ENCODE measurements around the gene FMNL3. TPM values are rescaled to one million over a fixed set of nuclear protein-coding genes. Genes with fewer than 3 reads are reported as not detected.

FMNL3 gene
- total RNA-seq, 1 experiment from 2014 or later, result 0.58 TPM

- POLR2A ChIA-PET, result no interaction called here
- no peaks in the 10 kb centered on the region for H3K4me1 Mint-ChIP-seq (ENCODE audit: insufficient read depth, unreplicated experiment)
- H3K4me3 Mint-ChIP-seq (ENCODE audit: unreplicated experiment), result no peak overlapping the region
- no TSS peak for BruUV-seq (replicated peaks)
- CTCF ChIA-PET, result interaction anchor here (1.3 to 3.2 kb wide), 3 partner anchors 11 to 49 kb away, joined by 4 to 22 read pairs (median 5); no protein-coding TSS in a partner anchor
- H3K27ac Mint-ChIP-seq (ENCODE audit: low read depth, unreplicated experiment), result no peak overlapping the region
- no peaks in the 10 kb centered on the region for H3K9me3 Mint-ChIP-seq (ENCODE audit: unreplicated experiment)
- TF ChIP-seq CTCF (IDR thresholded peaks at IDR 0.05; ENCODE audit: unreplicated experiment), result no peak
- no peak for DNase-seq (ENCODE audit: unreplicated experiment)
- peaks cover 13% of the 10 kb centered on the region for H3K27me3 Mint-ChIP-seq (ENCODE audit: insufficient read depth, unreplicated experiment)
- no peaks in the 10 kb centered on the region for H3K36me3 Mint-ChIP-seq (ENCODE audit: insufficient read depth, unreplicated experiment)
- intact Hi-C loops (cut with micrococcal nuclease), result no loop called here
Observed at GRCh38 chr12:49655595-49656236, 51.5 kb downstream of the FMNL3 start.

DNA sequence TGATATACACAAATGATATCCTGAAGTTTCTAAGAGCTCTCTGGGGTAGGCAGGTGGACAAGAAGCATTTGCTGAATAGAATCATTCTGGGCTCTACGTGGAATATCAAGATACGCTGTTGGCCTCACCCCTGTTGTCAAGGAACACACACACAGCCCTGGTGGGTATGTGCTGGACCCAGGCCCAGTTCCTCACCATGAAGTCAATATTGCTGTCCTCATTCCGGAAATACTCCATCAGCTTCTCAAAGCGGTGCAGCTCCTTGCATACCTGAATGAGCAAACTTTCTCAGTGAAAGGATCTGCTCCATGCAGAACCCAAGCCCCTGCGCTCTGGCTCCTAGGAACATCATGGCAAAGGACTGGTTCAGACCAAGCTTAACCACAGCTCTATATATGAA lies 52.5 kb downstream of the FMNL3 start:
- ChIA-PET POLR2A (interaction anchor here (1.3 kb wide), 1 partner anchor 174 kb away, joined by 3 read pairs; the partner anchor contains the start of gene NCKAP5L), CTCF (interaction anchor here (1.2 to 3.2 kb wide), 2 partner anchors 10 to 18 kb away, joined by 5 to 22 read pairs; no protein-coding TSS in a partner anchor)
- BruUV-seq (replicated peaks), result no TSS peak
- no peaks in the 10 kb centered on the region for H3K4me1 Mint-ChIP-seq (ENCODE audit: insufficient read depth, unreplicated experiment)
- H3K9me3 Mint-ChIP-seq (ENCODE audit: unreplicated experiment), result no peaks in the 10 kb centered on the region
- H3K27me3 Mint-ChIP-seq (ENCODE audit: insufficient read depth, unreplicated experiment), result peaks cover 13% of the 10 kb centered on the region
- no peak for TF ChIP-seq CTCF (IDR thresholded peaks at IDR 0.05; ENCODE audit: unreplicated experiment)
- H3K36me3 Mint-ChIP-seq (ENCODE audit: insufficient read depth, unreplicated experiment), result no peaks in the 10 kb centered on the region
- H3K4me3 Mint-ChIP-seq (ENCODE audit: unreplicated experiment), result no peak overlapping the region
- no peak overlapping the region for H3K27ac Mint-ChIP-seq (ENCODE audit: low read depth, unreplicated experiment)
- no peak for DNase-seq (ENCODE audit: unreplicated experiment)
- intact Hi-C loops (cut with micrococcal nuclease), result no loop called here

- H3K27ac Mint-ChIP-seq (ENCODE audit: low read depth, unreplicated experiment), result no peak overlapping the region
- ChIA-PET POLR2A (interaction anchor here (1.2 kb wide), 1 partner anchor 8 kb away, joined by 3 read pairs; no protein-coding TSS in a partner anchor), CTCF (interaction anchor here (0.6 kb wide), 1 partner anchor 14 kb away, joined by 4 read pairs; no protein-coding TSS in a partner anchor)
- H3K4me1 Mint-ChIP-seq (ENCODE audit: insufficient read depth, unreplicated experiment), result no peaks in the 10 kb centered on the region
- no peaks in the 10 kb centered on the region for H3K9me3 Mint-ChIP-seq (ENCODE audit: unreplicated experiment)
- no TSS peak for BruUV-seq (replicated peaks)
- peaks cover 8% of the 10 kb centered on the region for H3K27me3 Mint-ChIP-seq (ENCODE audit: insufficient read depth, unreplicated experiment)
- peaks cover 6% of the 10 kb centered on the region for H3K36me3 Mint-ChIP-seq (ENCODE audit: insufficient read depth, unreplicated experiment)
- intact Hi-C loops (cut with micrococcal nuclease), result no loop called here
- no peak overlapping the region for H3K4me3 Mint-ChIP-seq (ENCODE audit: unreplicated experiment)
- no peak for TF ChIP-seq CTCF (IDR thresholded peaks at IDR 0.05; ENCODE audit: unreplicated experiment)
- DNase-seq (ENCODE audit: unreplicated experiment), result no peak
Observed at GRCh38 chr12:49652921-49653520, 54.2 kb downstream of the FMNL3 start.

DNA sequence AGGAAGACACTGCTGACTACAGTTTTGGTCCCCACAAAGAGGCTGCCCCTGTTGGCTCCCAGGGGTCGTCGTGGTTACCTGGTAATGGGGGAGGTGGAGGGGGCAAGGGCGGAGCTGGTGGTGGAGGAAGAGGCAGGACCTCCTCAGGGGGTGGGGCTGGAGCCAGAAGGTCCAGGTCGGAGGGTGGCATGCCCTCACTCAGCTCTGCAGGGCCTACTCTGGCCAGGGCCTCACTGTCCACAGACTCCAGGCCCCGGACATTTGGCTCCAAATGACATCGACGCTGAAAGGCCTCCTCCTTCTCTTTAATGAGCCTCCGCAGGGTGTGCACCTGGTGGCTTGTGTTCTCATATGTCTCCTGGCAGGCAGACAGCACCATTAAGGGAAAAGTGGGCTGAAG lies 55.4 kb downstream of the FMNL3 start:
- intact Hi-C loops (cut with micrococcal nuclease), result no loop called here
- H3K4me3 Mint-ChIP-seq (ENCODE audit: unreplicated experiment), result no peak overlapping the region
- BruUV-seq (replicated peaks), result no TSS peak
- H3K4me1 Mint-ChIP-seq (ENCODE audit: insufficient read depth, unreplicated experiment), result no peaks in the 10 kb centered on the region
- no peaks in the 10 kb centered on the region for H3K27me3 Mint-ChIP-seq (ENCODE audit: insufficient read depth, unreplicated experiment)
- ChIA-PET POLR2A (interaction anchor here (0.6 kb wide), 1 partner anchor 51 kb away, joined by 3 read pairs; no protein-coding TSS in a partner anchor), CTCF (interaction anchor here (0.9 kb wide), 1 partner anchor 15 kb away, joined by 3 read pairs; no protein-coding TSS in a partner anchor)
- H3K27ac Mint-ChIP-seq (ENCODE audit: low read depth, unreplicated experiment), result no peak overlapping the region
- no peaks in the 10 kb centered on the region for H3K9me3 Mint-ChIP-seq (ENCODE audit: unreplicated experiment)
- TF ChIP-seq CTCF (IDR thresholded peaks at IDR 0.05; ENCODE audit: unreplicated experiment), result no peak
- peaks cover 6% of the 10 kb centered on the region for H3K36me3 Mint-ChIP-seq (ENCODE audit: insufficient read depth, unreplicated experiment)
- DNase-seq (ENCODE audit: unreplicated experiment), result no peak

All from MCF 10A (cell line).